GM23338 (cell line): ENCODE measurements around the gene ZNF189. TPM values are rescaled to one million over a fixed set of nuclear protein-coding genes. Genes with fewer than 3 reads are reported as not detected.

Source experiments
- ATAC-seq: fragments of 200-7000 bp; cut with Tn5 transposase; 3 replicates; pipeline ENCODE4 v1.9.1; 2020
- DNase-seq: peaks from one replicate; pipeline ENCODE4 v3.0.0-alpha.2; 2015; ENCODE audit warnings: low spot score
- H2AFZ ChIP-seq: fragments of 200-600 bp; sonication (generic); 2 replicates; pipeline ENCODE4 v1.8.0; 2016; ENCODE audit warnings: antibody characterized with exemption, mild to moderate bottlenecking, moderate library complexity
- H3F3A ChIP-seq: fragments of 200-600 bp; sonication (generic); replicated peaks from 2 replicates; pipeline ENCODE4 v1.8.0; 2017; ENCODE audit warnings: antibody characterized with exemption, mixed run types, low read depth
- H3K27ac ChIP-seq: fragments of 200-600 bp; sonication (generic); 2 replicates; pipeline ENCODE4 v1.6.1; 2016; ENCODE audit warnings: low read depth
- H3K27me3 ChIP-seq: fragments of 200-600 bp; sonication (generic); 2 replicates; pipeline ENCODE4 v1.8.0; 2016; ENCODE audit warnings: mild to moderate bottlenecking, mixed run types, moderate library complexity; ENCODE audit not compliant: insufficient read depth
- H3K36me3 ChIP-seq: fragments of 200-600 bp; sonication (generic); 2 replicates; pipeline ENCODE4 v1.8.0; 2016; ENCODE audit warnings: mild to moderate bottlenecking; ENCODE audit not compliant: insufficient read depth
- H3K4me1 ChIP-seq: fragments of 200-600 bp; sonication (generic); 2 replicates; pipeline ENCODE4 v1.8.0; 2016; ENCODE audit warnings: mild to moderate bottlenecking, moderate library complexity; ENCODE audit not compliant: insufficient read depth
- H3K4me2 ChIP-seq: fragments of 200-600 bp; sonication (generic); 2 replicates; pipeline ENCODE4 v1.7.1; 2017; ENCODE audit warnings: mixed run types
- H3K4me3 ChIP-seq: fragments of 200-600 bp; sonication (generic); 2 replicates; pipeline ENCODE4 v1.6.1; 2016; ENCODE audit warnings: mixed run types
- H3K79me2 ChIP-seq: fragments of 200-600 bp; sonication (generic); replicated peaks from 2 replicates; pipeline ENCODE4 v1.8.0; 2017; ENCODE audit warnings: mild to moderate bottlenecking; ENCODE audit not compliant: insufficient read depth
- H3K9me2 ChIP-seq: fragments of 200-600 bp; sonication (generic); 2 replicates; pipeline ENCODE4 v1.8.0; 2017; ENCODE audit not compliant: insufficient read depth
- H4K20me1 ChIP-seq: fragments of 200-600 bp; sonication (generic); replicated peaks from 2 replicates; pipeline ENCODE4 v1.8.0; 2017; ENCODE audit warnings: mild to moderate bottlenecking; ENCODE audit not compliant: insufficient read depth
- H3K27ac Mint-ChIP-seq: 2 replicates; pipeline ENCODE4 v1.8.0; 2020; ENCODE audit warnings: inconsistent platforms, mild to moderate bottlenecking, moderate library complexity, mixed read lengths
- H3K27me3 Mint-ChIP-seq: 3 replicates; pipeline ENCODE4 v1.8.0; 2022; ENCODE audit warnings: low read depth, mild to moderate bottlenecking, moderate library complexity, mixed read lengths, inconsistent platforms; ENCODE audit not compliant: insufficient read depth, poor library complexity
- H3K36me3 Mint-ChIP-seq: 3 replicates; pipeline ENCODE4 v1.8.0; 2021; ENCODE audit warnings: low read depth, mild to moderate bottlenecking, inconsistent platforms, moderate library complexity, mixed read lengths
- H3K4me1 Mint-ChIP-seq: 3 replicates; pipeline ENCODE4 v1.8.0; 2020; ENCODE audit warnings: mild to moderate bottlenecking, inconsistent platforms, mixed read lengths
- H3K4me3 Mint-ChIP-seq: 3 replicates; pipeline ENCODE4 v1.8.0; 2021; ENCODE audit warnings: moderate library complexity, mild to moderate bottlenecking, inconsistent platforms, mixed read lengths
- H3K9me3 Mint-ChIP-seq: 3 replicates; pipeline ENCODE4 v1.8.0; 2020; ENCODE audit warnings: moderate library complexity, mild to moderate bottlenecking, inconsistent platforms, mixed read lengths
- CREB1 ChIP-seq: fragments of 250-450 bp; sonication (Bioruptor Pico); IDR thresholded peaks from 2 replicates; pipeline ENCODE4 v1.5.0; 2020; ENCODE audit warnings: low read depth, mild to moderate bottlenecking, moderate library complexity
- STAT1 ChIP-seq: IDR thresholded peaks from one replicate; pipeline ENCODE4 v1.6.1; 2016; ENCODE audit warnings: antibody characterized with exemption; ENCODE audit not compliant: unreplicated experiment
- polyA plus RNA-seq: library from polyadenylated mRNA; unstranded; fragments of >200 nt; fragmentation: Nextera tagmentation; extraction: Ambion mirVana; gene quantifications from 2 replicates; pipeline ENCODE4 v1.2.1, GENCODE V29; 2016
- total RNA-seq: library from RNA; depleted of rRNA; stranded (reverse); fragments of >200 nt; shearing (Covaris generic); gene quantifications from 2 replicates; pipeline ENCODE4 v1.2.3, GENCODE V29; 2014
- TF ChIP-seq, protein P1 (sequence below): fragments of 250-450 bp; sonication (Bioruptor Pico); IDR thresholded peaks from 2 replicates; pipeline ENCODE4 v1.5.0; 2020; ENCODE audit warnings: mild to moderate bottlenecking, moderate library complexity

ZNF189 gene
- total and polyA plus RNA-seq, 2 experiments from 2014 or later = 5.8 to 10.6 TPM

DNA sequence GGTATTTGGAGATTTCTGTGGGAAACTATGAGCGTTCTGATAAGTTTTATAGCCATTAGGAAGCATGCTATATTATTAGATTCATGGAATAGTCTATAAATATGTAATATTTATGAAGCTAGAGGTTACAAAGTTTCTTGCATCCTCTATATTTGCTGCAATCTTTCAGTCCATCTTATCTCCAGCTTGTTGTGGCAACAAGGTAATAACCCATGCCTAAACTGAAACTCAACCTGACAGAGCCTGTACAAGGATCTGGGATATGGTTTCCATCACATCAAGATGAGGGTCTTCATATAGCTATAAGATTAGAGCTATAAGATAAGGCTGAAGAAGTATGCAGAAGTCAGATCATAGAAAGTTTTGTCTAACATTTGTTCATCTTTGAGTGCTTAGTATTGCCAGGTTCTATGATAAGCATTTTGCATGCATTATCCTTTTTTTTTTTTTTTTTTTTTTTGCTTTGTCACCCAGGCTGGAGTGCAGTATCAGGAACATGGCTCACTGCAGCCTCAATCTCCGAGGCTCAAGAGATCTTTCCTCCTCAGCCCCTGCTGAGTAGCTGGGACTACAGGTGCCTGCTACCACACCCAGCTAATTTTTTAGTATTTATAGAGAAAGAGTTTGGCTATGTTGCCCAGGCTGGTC is 28.6 kb upstream of the ZNF189 start (continued):
- TF ChIP-seq, protein P1, sequence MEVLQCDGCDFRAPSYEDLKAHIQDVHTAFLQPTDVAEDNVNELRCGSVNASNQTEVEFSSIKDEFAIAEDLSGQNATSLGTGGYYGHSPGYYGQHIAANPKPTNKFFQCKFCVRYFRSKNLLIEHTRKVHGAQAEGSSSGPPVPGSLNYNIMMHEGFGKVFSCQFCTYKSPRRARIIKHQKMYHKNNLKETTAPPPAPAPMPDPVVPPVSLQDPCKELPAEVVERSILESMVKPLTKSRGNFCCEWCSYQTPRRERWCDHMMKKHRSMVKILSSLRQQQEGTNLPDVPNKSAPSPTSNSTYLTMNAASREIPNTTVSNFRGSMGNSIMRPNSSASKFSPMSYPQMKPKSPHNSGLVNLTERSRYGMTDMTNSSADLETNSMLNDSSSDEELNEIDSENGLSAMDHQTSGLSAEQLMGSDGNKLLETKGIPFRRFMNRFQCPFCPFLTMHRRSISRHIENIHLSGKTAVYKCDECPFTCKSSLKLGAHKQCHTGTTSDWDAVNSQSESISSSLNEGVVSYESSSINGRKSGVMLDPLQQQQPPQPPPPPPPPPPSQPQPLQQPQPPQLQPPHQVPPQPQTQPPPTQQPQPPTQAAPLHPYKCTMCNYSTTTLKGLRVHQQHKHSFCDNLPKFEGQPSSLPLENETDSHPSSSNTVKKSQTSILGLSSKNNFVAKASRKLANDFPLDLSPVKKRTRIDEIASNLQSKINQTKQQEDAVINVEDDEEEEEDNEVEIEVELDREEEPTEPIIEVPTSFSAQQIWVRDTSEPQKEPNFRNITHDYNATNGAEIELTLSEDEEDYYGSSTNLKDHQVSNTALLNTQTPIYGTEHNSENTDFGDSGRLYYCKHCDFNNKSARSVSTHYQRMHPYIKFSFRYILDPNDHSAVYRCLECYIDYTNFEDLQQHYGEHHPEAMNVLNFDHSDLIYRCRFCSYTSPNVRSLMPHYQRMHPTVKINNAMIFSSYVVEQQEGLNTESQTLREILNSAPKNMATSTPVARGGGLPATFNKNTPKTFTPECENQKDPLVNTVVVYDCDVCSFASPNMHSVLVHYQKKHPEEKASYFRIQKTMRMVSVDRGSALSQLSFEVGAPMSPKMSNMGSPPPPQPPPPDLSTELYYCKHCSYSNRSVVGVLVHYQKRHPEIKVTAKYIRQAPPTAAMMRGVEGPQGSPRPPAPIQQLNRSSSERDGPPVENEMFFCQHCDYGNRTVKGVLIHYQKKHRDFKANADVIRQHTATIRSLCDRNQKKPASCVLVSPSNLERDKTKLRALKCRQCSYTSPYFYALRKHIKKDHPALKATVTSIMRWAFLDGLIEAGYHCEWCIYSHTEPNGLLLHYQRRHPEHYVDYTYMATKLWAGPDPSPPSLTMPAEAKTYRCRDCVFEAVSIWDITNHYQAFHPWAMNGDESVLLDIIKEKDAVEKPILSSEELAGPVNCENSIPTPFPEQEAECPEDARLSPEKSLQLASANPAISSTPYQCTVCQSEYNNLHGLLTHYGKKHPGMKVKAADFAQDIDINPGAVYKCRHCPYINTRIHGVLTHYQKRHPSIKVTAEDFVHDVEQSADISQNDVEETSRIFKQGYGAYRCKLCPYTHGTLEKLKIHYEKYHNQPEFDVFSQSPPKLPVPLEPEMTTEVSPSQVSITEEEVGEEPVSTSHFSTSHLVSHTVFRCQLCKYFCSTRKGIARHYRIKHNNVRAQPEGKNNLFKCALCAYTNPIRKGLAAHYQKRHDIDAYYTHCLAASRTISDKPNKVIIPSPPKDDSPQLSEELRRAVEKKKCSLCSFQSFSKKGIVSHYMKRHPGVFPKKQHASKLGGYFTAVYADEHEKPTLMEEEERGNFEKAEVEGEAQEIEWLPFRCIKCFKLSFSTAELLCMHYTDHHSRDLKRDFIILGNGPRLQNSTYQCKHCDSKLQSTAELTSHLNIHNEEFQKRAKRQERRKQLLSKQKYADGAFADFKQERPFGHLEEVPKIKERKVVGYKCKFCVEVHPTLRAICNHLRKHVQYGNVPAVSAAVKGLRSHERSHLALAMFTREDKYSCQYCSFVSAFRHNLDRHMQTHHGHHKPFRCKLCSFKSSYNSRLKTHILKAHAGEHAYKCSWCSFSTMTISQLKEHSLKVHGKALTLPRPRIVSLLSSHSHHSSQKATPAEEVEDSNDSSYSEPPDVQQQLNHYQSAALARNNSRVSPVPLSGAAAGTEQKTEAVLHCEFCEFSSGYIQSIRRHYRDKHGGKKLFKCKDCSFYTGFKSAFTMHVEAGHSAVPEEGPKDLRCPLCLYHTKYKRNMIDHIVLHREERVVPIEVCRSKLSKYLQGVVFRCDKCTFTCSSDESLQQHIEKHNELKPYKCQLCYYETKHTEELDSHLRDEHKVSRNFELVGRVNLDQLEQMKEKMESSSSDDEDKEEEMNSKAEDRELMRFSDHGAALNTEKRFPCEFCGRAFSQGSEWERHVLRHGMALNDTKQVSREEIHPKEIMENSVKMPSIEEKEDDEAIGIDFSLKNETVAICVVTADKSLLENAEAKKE (CRISPR knock-in tag) = no peak

DNA sequence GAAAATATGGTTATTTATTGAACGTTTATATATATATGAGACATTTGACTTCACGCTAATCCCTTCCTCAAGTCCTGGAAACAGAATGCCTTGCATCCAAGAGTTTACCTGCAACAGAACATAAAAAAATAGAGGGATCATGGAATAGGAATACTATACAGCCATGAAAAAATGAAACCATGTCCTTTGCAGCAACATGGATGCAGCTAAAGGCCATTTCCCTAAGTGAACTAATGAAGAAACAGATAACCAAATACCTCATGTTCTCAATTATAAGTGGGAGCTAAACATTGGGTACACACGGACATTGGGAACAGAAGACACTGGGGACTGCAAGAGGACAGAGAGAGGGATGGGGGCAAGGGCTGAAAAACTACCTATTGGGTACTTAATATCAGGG is 26.8 kb upstream of the ZNF189 start:
- no peak for TF ChIP-seq CREB1 (CRISPR knock-in tag)
- TF ChIP-seq, protein P1 (CRISPR knock-in tag) = no peak
- no peak for TF ChIP-seq STAT1
- Histone ChIP-seq H3K4me1 (peaks cover 5% of the 10 kb centered on the region; the same call in 1 of the 2 replicates), H3K27ac (no peak overlapping the region), H4K20me1 (no peaks in the 10 kb centered on the region), H3K4me3 (no peak overlapping the region), H3K79me2 (no peaks in the 10 kb centered on the region), H3F3A (no peaks in the 10 kb centered on the region), H3K36me3 (no peaks in the 10 kb centered on the region), H3K4me2 (no peak overlapping the region), H3K27me3 (no peaks in the 10 kb centered on the region), H2AFZ (no peak overlapping the region), H3K9me2 (no peaks in the 10 kb centered on the region)
- H3K4me3 Mint-ChIP-seq = no peak overlapping the region
- no peaks in the 10 kb centered on the region for H3K36me3 Mint-ChIP-seq
- peaks cover 19% of the 10 kb centered on the region; the same call in 2 of the 3 replicates for H3K4me1 Mint-ChIP-seq
- H3K27me3 Mint-ChIP-seq = no peaks in the 10 kb centered on the region
- no peak for DNase-seq
- H3K27ac Mint-ChIP-seq = no peak overlapping the region
- no peak for ATAC-seq
- no peaks in the 10 kb centered on the region for H3K9me3 Mint-ChIP-seq
